GM21367 (cell line): ENCODE results near the gene AKAP12.
"Not testable (repeated sequence)": the region's sequence is repeated elsewhere in the genome, so short reads cannot be mapped to it uniquely, and the experiment has no call there.

Experiments
- ATAC-seq: cut with Tn5 transposase; IDR thresholded peaks from one replicate; pipeline ENCODE4 v1.9.1; 2021; ENCODE audit not compliant: unreplicated experiment

Gene AKAP12

DNA sequence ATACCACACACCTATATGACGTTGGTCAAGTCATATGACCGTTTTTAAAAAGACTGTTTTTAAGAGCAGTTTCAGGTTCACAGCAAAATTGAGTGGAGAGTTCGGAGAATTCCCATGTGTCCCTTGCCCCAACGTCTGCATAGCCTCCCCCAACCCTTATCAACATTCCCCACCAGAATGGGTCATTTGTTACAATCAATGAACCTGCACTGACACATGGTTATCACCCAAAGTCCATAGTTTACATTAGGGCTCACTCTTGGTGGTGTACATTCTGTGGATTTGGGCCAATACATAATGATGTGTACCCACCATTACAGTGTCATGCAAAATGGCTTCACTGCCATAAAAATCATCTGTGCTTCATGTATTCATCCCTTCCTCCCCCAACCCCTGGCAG lies 99.6 kb downstream of the AKAP12 start:
- ATAC-seq, result no peak

DNA sequence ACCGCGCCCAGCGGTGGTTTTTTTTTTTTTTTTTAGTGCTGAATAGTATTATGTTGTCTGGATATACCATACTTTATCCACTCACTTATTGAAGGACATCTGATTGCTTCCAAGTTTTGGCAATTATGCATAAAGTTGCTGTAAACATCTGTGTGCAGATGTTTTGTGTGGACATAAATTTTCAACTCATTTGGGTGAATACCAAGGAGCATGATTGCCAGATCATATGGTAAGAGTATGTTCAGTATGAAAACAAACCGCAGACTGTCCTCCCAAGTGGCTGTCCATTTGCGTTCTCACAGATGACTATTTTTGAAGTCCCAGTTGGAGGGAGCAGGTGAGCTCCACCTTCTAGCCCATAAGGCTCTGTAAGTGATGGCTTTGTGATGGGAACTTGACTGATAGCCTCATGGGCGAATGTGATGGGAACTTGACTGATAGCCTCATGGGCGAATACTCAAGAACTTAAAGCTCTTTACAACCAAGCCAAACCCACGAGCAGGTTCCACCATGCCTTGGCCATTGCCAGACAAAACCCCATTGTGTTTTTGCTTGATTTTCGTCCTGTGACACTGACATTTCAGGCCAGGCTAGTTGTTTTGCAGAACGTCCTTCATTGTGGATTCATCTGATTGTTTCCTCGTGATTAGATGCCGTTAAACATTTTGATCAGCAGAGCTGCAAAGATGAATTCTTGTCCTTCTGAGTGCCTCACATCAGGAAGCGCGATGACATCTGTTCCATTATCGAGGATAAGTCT lies 100.6 kb downstream of the AKAP12 start:
- no peak for ATAC-seq

DNA sequence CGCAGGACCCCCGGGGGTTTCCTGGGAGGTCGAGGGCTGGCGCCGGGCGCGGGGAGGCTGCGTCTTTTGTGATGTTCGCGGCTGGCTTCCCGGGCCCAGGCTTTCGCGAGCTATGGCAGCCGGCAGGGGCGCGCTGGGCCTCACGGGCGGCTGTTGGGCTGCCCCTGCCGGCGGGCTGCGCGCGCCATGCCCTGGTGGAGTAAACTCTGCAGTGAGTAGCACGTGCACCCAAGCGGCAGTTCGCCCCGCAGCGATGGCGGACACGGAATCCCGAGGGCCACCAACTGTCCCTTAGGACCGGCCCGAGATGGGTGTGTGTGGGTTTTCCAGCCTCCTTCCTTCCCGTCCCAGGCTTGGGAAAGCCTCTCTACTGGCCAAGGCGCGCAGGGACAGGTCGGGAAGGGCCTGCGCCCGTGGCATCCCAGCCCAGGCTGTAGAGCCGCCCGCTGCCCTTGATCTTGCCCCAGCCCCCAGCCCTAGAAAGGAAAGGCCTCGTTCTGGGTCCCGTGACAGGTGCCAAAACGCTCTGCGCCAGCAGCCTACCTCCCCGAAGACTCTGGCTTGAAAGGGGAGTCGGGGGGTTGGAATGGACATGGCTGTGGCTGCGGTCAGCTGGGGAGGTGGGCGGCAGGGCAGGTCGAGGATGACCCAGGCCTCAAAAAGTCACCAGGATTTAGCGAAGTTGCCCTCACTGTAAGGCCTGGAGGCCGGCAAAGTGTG lies 101.9 kb downstream of the AKAP12 start:
- ATAC-seq, result no peak

DNA sequence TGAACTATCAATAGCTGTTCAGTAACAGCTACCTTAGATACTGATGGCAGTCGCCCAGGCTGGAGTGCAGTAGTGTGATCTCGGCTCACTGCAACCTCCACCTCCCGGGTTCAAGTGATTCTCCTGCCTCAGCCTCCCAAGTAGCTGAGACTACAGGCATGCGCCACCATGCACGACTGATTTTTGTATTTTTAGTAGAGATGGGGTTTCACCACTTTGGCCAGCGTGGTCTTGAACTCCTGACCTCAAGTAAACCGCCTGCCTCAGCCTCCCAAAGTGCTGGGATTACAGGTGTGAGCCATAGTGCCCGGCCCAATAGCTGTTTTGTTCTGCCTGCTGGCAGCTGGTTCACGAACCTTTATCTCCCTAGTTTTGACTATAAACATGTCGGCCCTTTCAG lies 103.0 kb downstream of the AKAP12 start:
- ATAC-seq, result not testable (repeated sequence)

DNA sequence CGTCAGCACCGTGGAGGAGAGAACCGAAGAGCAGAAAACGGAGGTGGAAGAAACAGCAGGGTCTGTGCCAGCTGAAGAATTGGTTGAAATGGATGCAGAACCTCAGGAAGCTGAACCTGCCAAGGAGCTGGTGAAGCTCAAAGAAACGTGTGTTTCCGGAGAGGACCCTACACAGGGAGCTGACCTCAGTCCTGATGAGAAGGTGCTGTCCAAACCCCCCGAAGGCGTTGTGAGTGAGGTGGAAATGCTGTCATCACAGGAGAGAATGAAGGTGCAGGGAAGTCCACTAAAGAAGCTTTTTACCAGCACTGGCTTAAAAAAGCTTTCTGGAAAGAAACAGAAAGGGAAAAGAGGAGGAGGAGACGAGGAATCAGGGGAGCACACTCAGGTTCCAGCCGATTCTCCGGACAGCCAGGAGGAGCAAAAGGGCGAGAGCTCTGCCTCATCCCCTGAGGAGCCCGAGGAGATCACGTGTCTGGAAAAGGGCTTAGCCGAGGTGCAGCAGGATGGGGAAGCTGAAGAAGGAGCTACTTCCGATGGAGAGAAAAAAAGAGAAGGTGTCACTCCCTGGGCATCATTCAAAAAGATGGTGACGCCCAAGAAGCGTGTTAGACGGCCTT lies 110.0 kb downstream of the AKAP12 start:
- ATAC-seq, result no peak

DNA sequence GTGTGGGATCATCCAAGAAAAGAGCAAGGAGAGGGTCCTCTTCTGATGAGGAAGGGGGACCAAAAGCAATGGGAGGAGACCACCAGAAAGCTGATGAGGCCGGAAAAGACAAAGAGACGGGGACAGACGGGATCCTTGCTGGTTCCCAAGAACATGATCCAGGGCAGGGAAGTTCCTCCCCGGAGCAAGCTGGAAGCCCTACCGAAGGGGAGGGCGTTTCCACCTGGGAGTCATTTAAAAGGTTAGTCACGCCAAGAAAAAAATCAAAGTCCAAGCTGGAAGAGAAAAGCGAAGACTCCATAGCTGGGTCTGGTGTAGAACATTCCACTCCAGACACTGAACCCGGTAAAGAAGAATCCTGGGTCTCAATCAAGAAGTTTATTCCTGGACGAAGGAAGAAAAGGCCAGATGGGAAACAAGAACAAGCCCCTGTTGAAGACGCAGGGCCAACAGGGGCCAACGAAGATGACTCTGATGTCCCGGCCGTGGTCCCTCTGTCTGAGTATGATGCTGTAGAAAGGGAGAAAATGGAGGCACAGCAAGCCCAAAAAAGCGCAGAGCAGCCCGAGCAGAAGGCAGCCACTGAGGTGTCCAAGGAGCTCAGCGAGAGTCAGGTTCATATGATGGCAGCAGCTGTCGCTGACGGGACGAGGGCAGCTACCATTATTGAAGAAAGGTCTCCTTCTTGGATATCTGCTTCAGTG lies 110.8 kb downstream of the AKAP12 start:
- ATAC-seq, result no peak

DNA sequence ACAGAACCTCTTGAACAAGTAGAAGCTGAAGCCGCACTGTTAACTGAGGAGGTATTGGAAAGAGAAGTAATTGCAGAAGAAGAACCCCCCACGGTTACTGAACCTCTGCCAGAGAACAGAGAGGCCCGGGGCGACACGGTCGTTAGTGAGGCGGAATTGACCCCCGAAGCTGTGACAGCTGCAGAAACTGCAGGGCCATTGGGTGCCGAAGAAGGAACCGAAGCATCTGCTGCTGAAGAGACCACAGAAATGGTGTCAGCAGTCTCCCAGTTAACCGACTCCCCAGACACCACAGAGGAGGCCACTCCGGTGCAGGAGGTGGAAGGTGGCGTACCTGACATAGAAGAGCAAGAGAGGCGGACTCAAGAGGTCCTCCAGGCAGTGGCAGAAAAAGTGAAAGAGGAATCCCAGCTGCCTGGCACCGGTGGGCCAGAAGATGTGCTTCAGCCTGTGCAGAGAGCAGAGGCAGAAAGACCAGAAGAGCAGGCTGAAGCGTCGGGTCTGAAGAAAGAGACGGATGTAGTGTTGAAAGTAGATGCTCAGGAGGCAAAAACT lies 111.5 kb downstream of the AKAP12 start:
- ATAC-seq, result no peak

DNA sequence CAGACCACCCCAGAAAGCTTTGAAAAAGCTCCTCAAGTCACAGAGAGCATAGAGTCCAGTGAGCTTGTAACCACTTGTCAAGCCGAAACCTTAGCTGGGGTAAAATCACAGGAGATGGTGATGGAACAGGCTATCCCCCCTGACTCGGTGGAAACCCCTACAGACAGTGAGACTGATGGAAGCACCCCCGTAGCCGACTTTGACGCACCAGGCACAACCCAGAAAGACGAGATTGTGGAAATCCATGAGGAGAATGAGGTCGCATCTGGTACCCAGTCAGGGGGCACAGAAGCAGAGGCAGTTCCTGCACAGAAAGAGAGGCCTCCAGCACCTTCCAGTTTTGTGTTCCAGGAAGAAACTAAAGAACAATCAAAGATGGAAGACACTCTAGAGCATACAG lies 112.0 kb downstream of the AKAP12 start:
- no peak for ATAC-seq

DNA sequence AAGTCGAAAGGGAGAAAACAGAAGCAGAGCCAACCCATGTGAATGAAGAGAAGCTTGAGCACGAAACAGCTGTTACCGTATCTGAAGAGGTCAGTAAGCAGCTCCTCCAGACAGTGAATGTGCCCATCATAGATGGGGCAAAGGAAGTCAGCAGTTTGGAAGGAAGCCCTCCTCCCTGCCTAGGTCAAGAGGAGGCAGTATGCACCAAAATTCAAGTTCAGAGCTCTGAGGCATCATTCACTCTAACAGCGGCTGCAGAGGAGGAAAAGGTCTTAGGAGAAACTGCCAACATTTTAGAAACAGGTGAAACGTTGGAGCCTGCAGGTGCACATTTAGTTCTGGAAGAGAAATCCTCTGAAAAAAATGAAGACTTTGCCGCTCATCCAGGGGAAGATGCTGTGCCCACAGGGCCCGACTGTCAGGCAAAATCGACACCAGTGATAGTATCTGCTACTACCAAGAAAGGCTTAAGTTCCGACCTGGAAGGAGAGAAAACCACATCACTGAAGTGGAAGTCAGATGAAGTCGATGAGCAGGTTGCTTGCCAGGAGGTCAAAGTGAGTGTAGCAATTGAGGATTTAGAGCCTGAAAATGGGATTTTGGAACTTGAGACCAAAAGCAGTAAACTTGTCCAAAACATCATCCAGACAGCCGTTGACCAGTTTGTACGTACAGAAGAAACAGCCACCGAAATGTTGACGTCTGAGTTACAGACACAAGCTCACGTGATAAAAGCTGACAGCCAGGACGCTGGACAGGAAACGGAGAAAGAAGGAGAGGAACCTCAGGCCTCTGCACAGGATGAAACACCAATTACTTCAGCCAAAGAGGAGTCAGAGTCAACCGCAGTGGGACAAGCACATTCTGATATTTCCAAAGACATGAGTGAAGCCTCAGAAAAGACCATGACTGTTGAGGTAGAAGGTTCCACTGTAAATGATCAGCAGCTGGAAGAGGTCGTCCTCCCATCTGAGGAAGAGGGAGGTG lies 112.9 kb downstream of the AKAP12 start:
- ATAC-seq, result no peak

DNA sequence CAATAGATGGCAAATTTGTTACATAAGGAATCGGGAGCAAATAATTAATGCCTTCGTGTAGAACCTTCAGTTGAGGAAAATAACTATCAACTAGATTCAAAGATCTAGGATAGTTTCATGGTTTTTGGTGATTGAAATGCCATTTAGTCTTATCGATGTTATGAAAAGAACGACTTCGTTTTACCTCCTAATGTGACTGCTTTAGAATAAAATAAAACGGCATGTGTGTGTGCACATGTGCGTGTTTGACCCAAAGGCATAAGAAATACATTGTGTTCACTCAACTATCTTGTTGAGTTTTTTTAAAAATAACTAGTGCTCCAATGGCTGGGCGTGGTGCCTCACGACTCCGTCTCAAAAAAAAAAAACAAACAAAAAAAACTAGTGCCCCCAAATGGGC lies 114.0 kb downstream of the AKAP12 start:
- ATAC-seq, result no peak

DNA sequence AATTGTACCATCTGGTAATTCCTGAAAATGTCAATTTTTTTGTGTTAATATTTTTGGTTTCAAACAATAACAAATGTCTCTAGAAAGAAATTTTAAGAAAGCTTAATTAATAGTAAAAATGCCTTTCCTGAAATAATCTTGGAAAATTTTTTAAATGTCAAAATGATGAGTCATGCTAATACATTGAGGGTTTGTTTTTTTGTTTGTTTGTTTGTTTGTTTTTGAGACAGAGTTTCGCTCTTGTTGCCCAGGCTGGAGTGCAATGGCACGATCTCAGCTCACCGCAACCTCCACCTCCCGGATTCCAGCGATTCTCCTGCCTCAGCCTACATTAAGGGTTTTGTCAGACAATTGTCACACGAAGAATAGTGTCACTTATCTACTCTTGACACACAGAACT lies 117.2 kb downstream of the AKAP12 start:
- ATAC-seq, result not testable (repeated sequence)

DNA sequence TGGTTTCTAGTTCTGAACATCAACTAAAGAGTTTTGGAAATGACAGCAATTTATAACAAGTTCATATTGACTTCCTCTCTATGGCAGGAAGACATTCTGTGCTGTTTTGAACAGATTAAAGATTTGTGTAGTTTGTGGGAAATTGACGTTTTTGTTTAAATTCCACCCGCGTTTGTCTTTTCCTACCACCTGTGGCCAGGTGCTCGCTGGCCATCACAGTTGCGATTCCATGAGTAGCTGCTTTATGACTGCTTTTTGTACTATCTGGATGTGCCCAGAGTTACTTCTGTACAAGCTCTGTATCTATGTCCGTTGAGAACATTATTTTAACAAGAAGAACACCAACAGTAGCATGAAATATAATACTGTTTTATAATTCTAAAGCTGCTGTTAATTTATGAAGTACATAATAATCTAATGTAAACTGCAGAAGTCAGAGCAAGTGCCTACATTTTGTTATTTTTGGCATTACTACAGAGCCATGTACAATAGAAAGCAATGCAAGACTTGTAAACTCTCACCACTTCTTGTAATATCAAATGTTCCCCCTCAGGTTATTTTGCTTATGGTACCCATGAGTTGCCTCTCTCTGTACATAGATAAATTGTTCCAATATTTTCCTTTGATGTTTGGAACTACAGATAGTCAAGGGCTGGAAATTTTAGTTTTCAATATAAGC lies 118.1 kb downstream of the AKAP12 start:
- no peak for ATAC-seq

DNA sequence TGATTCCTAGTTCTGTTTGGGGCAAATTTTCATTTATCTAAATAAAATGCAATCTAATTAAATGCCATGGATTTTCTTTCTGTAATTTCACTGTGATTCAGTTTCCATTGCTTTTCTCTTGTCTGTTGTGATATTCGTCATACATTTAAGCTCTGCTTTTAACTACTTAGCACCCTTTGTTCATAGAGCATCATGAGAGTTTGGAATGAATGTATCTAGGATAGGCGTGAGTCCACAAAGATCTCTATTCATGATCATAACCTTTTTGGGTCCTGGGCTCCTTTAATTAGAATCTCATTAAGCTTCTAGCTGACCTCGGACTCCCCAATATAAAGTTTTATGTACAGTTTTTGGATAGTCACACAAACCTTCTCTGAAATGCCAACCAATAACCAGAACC lies 118.7 kb downstream of the AKAP12 start:
- ATAC-seq, result no peak

DNA sequence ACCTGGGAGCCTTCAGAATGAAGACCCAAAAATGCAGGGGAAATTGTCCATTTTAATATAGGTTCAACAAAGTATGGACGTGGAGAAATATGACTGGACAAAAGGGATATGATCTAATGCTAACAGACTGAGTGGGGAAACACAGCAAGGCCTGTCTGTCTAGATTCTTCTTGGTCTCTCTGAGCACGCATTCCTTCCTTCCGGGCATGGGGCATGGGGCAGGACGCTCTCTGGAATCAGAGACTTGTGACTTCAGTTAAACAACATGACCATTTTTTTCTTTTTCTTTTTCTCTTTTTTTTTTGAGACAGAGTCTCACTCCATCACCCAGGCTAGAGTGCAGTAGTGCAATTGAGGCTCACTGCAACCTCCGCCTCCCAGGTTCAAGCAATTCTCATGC lies 119.7 kb downstream of the AKAP12 start:
- no peak for ATAC-seq

DNA sequence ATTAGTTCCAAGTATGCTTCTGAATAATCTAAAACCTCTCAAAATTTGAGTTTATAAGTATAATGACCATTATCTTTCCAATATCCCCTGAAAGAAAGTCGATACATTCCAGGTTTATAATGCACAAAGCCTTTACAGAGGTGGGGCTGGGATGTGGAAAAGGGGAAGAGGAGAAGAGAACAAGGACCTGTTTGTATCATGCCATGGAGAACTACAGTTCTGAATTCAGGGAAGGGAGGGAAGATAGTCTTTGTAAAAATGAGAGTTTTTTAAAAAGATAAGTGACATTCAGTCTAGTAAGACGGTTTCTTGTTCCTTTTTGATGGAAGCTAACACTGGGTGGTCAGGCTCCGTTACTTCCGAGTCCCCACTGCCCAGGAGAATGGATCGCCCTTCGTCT lies 125.5 kb downstream of the AKAP12 start:
- no peak for ATAC-seq

DNA sequence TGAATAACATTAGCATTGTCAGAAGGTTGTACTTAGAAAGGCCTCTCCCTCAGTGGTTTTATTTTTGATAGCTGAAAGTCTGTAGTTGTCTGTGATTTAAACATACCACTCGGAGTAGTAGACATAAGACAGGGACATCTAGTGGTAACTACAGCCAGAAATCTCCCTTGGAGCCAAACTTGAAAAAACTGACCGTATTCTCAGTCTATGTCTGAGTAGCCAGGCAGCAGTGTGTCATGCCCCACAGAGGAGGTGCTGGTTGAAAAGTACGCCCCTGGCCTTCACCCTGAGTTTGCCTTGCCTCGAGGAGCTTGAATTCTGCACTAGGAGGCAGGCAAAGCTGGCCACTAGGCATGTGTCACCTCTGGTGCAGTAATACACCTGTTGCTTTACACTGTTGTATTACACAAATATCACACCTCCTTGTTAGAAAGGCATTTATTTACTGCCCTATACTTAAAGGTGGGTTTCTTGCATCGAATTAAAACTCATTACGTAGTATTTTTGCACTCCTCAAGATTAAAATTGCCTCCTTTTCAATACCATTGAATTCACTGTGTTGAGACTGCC lies 130.8 kb downstream of the AKAP12 start:
- no peak for ATAC-seq

DNA sequence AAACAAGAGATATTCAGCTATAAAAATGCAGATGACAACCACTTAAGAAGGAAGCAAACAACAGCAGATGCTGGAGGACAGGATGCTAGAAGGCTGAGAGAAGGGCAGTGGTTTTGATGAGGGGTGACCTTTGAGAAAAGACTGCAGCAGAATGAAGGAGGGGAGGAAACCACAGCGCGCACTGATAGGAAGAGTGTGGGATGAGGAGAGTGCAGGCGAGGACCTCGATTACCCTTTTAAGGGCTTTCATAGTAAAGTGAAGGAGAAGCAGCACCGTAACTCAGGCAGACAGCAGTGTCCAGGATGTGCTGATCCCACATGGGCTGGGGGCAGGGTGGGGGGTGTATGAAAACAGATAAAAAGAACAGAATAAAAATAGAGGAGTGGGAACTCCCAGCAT lies 132.4 kb downstream of the AKAP12 start:
- ATAC-seq, result no peak

DNA sequence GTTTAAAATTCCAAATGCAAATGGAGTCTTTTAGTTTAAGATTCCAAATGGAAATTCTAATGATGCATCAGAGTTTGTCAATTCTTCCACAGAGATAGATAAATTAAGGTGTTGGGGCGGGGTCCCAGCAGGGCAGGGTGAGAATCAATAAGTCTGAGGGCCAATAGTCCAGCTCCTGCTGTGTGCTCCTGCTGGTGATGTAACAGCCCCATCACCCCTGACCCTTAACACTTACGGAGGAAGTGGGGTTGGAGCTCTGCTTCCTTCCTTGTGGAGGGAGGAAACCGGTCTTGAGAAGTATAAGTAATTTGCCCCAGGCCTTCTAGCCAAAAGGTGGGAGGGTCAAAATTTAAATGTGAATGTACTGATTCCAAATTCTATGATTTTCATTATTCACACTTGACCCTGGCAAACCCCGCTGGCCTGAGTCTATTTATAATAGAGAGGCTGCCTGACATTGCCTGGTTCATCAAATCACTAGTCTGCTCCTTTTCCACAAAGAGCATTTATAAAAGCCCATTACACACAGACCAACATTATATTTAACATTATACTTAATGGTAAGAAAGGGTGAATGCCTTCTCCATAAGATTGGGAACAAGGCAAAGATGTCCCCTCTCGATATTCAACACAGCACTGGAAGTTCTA lies 134.4 kb downstream of the AKAP12 start:
- no peak for ATAC-seq

DNA sequence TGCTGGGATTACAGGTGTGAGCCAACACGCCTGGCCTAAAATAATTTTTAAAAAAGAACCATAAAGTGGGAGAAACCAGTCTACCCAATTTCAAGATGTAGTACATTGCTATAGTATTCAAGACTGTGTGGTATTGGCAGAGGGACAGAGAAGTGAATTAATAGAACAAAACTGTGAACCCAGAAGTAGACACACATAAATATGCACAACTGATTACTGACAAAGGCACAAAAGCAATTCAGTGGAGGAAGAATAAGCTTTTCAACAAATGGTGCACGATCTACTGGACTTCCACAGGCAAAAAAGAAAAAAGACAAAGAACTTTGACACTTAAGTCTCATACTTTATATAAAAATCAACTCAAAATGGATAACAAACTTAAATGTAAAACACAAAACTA lies 136.1 kb downstream of the AKAP12 start:
- no peak for ATAC-seq
